ENCODE results near the gene CLOCK.

CLOCK gene

GRCh38 chr4:55498051-55498450, 48.7 kb downstream of the CLOCK start:
- DNase-seq (ENCODE audit: low spot score), result no peak
- H3K27ac ChIP-seq, result no peak overlapping the region
- H3K4me3 ChIP-seq, result no peak overlapping the region
- TF ChIP-seq, protein P1, sequence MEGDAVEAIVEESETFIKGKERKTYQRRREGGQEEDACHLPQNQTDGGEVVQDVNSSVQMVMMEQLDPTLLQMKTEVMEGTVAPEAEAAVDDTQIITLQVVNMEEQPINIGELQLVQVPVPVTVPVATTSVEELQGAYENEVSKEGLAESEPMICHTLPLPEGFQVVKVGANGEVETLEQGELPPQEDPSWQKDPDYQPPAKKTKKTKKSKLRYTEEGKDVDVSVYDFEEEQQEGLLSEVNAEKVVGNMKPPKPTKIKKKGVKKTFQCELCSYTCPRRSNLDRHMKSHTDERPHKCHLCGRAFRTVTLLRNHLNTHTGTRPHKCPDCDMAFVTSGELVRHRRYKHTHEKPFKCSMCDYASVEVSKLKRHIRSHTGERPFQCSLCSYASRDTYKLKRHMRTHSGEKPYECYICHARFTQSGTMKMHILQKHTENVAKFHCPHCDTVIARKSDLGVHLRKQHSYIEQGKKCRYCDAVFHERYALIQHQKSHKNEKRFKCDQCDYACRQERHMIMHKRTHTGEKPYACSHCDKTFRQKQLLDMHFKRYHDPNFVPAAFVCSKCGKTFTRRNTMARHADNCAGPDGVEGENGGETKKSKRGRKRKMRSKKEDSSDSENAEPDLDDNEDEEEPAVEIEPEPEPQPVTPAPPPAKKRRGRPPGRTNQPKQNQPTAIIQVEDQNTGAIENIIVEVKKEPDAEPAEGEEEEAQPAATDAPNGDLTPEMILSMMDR (IDR thresholded peaks at IDR 0.05), result no peak

DNA sequence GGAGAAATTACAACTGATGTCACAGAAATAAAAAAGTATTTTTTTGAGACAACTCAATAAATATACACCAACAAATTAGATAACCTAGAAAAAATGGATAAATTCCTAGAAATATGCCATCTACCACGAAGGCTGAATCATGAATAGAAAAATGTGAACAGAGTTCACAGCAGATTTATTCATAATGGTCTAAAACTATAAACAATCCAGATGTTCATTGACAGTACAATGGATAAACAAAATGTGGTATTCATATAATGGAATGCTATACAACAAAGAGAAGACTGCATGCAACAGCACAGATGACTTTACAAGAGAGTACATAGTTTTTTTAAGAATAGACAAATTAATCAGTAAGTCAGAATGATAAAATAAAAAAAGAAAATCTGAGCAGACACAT, 55.2 kb downstream of the CLOCK start:
- no peak for DNase-seq (ENCODE audit: low spot score)
- TF ChIP-seq, protein P1 (IDR thresholded peaks at IDR 0.05), result no peak
- no peak overlapping the region for H3K4me3 ChIP-seq
- H3K27ac ChIP-seq, result no peak overlapping the region

- Histone ChIP-seq H3K27ac (no peak overlapping the region), H3K4me3 (no peak overlapping the region)
- TF ChIP-seq, protein P1 (IDR thresholded peaks at IDR 0.05), result no peak
- no peak for DNase-seq (ENCODE audit: low spot score)
These were observed 58.0 kb downstream of the CLOCK start for GRCh38 chr4:55488716-55489115.

DNA sequence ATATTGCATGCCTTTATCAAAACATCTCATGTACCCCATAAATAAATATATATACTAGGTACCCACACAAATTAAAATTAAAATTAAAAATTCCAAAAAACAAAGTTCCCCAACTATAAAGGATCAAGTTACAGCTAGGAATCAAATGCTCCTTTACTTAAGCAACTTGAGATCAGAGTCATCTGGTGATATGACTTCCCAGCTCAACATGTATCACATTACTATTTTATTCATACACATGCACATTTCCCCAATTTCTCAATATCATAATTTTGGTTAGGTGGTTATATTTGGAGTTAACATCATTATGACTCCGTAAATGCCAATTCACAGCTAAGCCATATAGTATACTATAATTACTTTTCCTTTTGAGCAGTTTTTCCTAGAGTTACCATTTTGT, 60.9 kb downstream of the CLOCK start:
- H3K27ac ChIP-seq, result no peak overlapping the region
- no peak overlapping the region for H3K4me3 ChIP-seq
- no peak for DNase-seq (ENCODE audit: low spot score)
- TF ChIP-seq, protein P1 (IDR thresholded peaks at IDR 0.05), result no peak

DNA sequence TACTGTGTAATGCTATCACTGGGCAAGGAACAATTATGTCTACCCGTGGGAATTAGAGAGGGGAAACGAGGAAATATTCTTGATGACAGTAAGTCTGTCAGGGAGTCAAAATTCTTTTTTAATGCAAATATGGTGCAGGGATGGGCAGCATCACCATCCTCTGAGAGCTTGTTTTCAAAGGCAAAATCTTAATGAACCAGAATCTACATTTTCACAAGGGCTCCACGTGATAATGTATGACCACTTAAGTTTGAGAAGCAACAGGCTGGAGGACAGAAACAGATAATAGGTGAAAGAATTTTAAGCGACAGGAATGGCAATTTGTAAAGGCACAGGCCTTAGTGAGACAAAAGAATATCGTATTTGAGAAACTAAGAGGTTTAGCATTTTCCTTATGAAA, 63.4 kb downstream of the CLOCK start:
- DNase-seq (ENCODE audit: low spot score), result no peak
- no peak overlapping the region for H3K4me3 ChIP-seq
- TF ChIP-seq, protein P1 (IDR thresholded peaks at IDR 0.05), result no peak
- no peak overlapping the region for H3K27ac ChIP-seq

DNA sequence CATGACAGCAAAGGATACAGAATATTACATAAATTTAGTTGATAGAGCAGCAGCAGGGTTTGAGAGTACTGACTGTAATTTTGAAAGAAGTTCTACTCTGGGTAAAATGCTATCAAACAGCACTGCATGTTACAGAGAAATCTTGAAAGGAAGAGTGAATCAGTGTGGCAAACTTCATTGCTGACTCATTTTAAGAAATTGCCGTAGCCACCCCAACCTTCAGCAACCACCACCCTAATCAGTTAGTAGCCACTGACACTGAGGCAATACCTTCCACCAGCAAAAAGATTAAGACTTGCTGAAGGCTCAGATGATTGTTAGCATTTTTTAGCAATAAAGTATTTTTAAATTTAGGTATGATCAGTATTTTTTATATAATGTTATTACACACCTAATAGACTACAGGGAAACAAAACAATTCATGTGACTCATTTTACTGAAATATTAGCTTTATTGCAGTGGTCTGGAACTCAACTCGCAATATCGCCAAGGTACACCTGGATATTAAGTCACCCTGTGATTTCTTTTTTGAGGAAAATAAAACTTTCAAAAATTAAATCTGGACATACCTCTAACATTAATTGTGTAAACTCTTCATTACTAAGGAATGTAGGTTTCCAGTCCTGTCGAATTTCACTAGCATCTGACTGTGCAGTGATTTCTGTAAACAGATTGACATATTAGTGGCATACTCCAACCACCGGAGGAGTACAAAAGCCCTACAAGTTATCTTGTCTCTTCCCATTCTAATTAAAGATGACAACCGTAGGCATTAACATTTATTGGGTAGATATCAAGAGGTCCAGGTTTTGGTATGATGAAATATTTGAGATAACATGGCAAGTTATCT, 71.1 kb downstream of the CLOCK start:
- DNase-seq (ENCODE audit: low spot score), result no peak
- Histone ChIP-seq H3K4me3 (no peak overlapping the region), H3K27ac (no peak overlapping the region)
- TF ChIP-seq, protein P1 (IDR thresholded peaks at IDR 0.05), result no peak

GRCh38 chr4:55469979-55470378, 76.7 kb downstream of the CLOCK start:
- no peak for DNase-seq (ENCODE audit: low spot score)
- TF ChIP-seq, protein P1 (IDR thresholded peaks at IDR 0.05), result no peak
- no peak overlapping the region for H3K27ac ChIP-seq
- H3K4me3 ChIP-seq, result no peak overlapping the region
